KOPT-K1 (cell line): Measurements from ENCODE around the gene NARF.
A peak's percentile ranks its signal among the peaks of the same experiment; 100 is the strongest.
"Not testable (repeated sequence)": the region's sequence is repeated elsewhere in the genome, so short reads cannot be mapped to it uniquely, and the experiment has no call there.

Experiments
- H3K27ac ChIP-seq: fragments of 200-600 bp; sonication (generic); 2 replicates; pipeline ENCODE4 v1.5.1; 2016; ENCODE audit warnings: antibody characterized with exemption, mild to moderate bottlenecking, low read depth, low read length; ENCODE audit not compliant: poor library complexity, severe bottlenecking
- H3K36me3 ChIP-seq: fragments of 200-600 bp; sonication (generic); 2 replicates; pipeline ENCODE4 v1.5.1; 2017; ENCODE audit warnings: antibody characterized with exemption, mild to moderate bottlenecking, low read length, moderate library complexity; ENCODE audit not compliant: insufficient read depth
- H3K9me3 ChIP-seq: fragments of 200-600 bp; sonication (generic); 2 replicates; pipeline ENCODE4 v1.5.1; 2017; ENCODE audit warnings: antibody characterized with exemption, low read length, mild to moderate bottlenecking; ENCODE audit not compliant: insufficient read depth, poor library complexity, severe bottlenecking

Gene NARF

GRCh38 chr17:82449883-82450356 is 8.6 kb upstream of the NARF start:
- Histone ChIP-seq H3K9me3 (peaks cover 14% of the 10 kb centered on the region), H3K27ac (peak overlapping the region; percentile 96)

GRCh38 chr17:82450357-82451106 is 8.0 kb upstream of the NARF start, which contains the start of gene CYBC1:
CYBC1 (minus strand) TSS chr17:82450752; CDS start chr17:82449254, 1,498 bp downstream.
- peaks cover 22% of the 10 kb centered on the region for H3K36me3 ChIP-seq
- peak within 1 kb of the TSS; percentile 96 for H3K27ac ChIP-seq
- peaks cover 14% of the 10 kb centered on the region for H3K9me3 ChIP-seq

More at GRCh38 chr17:82449883-82450356, 8.6 kb upstream of the NARF start:
- peaks cover 28% of the 10 kb centered on the region for H3K36me3 ChIP-seq

- Histone ChIP-seq H3K36me3 (peaks cover 8% of the 10 kb centered on the region), H3K9me3 (peaks cover 14% of the 10 kb centered on the region), H3K27ac (no peak overlapping the region)
These were observed 6.4 kb upstream of the NARF start for GRCh38 chr17:82452162-82452561.

DNA sequence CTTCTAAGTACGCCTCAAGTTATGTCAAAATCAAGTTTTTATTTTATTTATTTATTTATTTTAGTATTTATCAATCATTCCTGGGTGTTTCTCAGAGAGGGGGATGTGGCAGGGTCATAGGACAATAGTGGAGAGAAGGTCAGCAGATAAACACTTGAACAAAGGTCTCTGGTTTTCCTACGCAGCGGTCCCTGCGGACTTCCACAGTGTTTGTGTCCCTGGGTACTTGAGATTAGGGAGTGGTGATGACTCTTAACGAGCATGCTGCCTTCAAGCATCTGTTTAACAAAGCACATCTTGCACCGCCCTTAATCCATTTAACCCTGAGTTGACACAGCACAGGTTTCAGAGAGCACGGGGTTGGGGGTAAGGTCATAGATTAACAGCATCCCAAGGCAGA is 5.4 kb upstream of the NARF start:
- H3K27ac ChIP-seq, H3K36me3 ChIP-seq: not testable (repeated sequence)
- H3K9me3 ChIP-seq = peaks cover 14% of the 10 kb centered on the region

DNA sequence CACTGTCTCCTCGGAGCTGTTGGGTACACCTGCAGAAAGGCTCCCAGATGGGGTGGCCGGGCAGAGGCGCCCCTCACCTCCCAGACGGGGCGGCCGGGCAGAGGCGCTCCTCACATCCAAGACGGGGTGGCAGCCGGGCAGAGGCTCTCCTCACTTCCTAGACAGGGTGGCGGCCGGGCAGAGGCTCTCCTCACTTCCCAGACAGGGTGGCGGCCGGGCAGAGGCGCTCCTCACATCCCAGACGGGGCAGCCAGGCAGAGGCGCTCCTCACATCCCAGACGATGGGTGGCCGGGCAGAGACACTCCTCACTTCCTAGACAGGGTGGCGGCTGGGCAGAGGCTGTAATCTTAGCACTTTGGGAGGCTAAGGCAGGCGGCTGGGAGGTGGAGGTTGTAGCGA is 4.8 kb upstream of the NARF start:
- H3K27ac ChIP-seq = not testable (repeated sequence)

GRCh38 chr17:82457073-82457928 is 1.2 kb upstream of the NARF start:
- peak overlapping the region; percentile 93 for H3K27ac ChIP-seq
- H3K9me3 ChIP-seq = peaks cover 14% of the 10 kb centered on the region
- H3K36me3 ChIP-seq = peaks cover 26% of the 10 kb centered on the region

More for the DNA sequence above, 4.8 kb upstream of the NARF start:
- peaks cover 14% of the 10 kb centered on the region for H3K9me3 ChIP-seq
- H3K36me3 ChIP-seq = not testable (repeated sequence)

DNA sequence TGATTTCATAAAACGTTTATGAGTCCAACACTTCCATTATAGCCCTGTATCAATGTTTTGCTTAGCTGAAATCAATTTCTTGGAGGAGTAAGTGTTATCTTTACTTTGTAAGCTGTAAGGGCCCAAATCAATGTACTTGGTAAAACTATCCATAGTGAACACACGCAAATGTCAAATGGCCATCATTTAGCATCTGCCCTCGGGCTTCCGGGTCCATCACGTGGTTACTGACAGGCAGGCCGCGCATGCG is 687 bp upstream of the NARF start:
- H3K27ac ChIP-seq = peak overlapping the region; percentile 93
- H3K9me3 ChIP-seq = peaks cover 14% of the 10 kb centered on the region
- peaks cover 32% of the 10 kb centered on the region for H3K36me3 ChIP-seq

- peaks cover 4% of the 10 kb centered on the region for H3K9me3 ChIP-seq
- H3K27ac ChIP-seq = peak overlapping the region; percentile 93
These were observed 414 bp downstream of the NARF start for GRCh38 chr17:82458885-82459424.

GRCh38 chr17:82459936-82460335 is 1.4 kb downstream of the NARF start:
- peaks cover 52% of the 10 kb centered on the region for H3K36me3 ChIP-seq
- not testable (repeated sequence) for H3K27ac ChIP-seq, H3K9me3 ChIP-seq

More at GRCh38 chr17:82458885-82459424, 414 bp downstream of the NARF start:
- peaks cover 43% of the 10 kb centered on the region for H3K36me3 ChIP-seq

DNA sequence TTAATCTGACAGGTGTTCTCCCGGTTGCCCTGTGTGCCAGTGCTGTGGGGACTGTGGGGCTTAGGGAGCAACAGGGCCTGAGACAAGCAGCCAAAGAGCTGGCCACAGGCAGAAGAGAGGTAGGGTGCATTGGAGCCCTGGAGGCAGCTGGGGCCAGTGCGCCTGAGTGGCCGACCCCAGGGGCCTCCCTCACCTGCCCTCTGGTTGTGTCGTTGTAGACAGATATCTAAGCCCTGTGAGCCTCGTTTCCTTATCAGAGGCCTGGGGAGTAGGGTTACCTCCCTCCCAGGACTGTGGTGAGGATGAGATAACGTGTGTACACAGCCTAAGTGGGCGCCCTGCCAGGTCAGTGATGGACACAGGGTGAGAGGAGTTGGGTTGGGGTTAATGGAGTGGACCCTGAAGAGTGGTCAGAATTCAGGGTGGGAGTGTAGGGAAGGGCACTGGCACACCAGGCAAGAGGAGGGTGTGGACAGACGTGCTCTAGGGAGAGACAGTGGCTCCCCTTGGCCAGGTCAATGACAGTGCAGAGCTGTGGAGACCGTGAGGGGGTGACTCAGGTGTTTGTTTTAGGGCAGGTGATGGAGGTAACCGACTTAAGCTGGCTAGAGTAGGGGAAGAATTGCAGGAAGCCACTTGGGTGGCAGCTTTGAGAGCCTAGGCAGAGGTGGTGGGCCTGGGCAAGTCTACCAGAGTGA is 3.4 kb downstream of the NARF start:
- Histone ChIP-seq H3K9me3 (no peaks in the 10 kb centered on the region), H3K36me3 (peaks cover 73% of the 10 kb centered on the region), H3K27ac (no peak overlapping the region)

DNA sequence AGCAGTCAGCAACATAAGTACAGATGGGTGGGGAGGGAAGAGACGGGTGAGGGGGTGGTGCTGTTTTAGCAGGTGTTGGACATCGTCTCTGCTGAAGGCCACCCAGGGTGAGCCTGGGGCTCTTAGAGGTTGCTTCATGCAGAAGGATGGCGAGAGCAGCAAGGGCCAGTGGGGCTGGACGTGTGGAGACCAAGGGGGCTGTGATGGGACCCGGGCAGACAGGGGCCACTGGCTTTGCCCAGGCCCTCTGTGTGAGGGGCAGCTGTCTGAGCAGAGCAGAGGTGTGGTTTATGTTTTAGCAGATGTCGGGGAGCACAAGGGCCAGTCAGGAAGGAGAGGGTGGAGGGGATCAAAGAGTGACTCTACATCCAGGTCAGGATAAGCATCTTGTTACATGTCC is 4.8 kb downstream of the NARF start:
- Histone ChIP-seq H3K9me3 (no peaks in the 10 kb centered on the region), H3K27ac (no peak overlapping the region), H3K36me3 (peaks cover 87% of the 10 kb centered on the region)

DNA sequence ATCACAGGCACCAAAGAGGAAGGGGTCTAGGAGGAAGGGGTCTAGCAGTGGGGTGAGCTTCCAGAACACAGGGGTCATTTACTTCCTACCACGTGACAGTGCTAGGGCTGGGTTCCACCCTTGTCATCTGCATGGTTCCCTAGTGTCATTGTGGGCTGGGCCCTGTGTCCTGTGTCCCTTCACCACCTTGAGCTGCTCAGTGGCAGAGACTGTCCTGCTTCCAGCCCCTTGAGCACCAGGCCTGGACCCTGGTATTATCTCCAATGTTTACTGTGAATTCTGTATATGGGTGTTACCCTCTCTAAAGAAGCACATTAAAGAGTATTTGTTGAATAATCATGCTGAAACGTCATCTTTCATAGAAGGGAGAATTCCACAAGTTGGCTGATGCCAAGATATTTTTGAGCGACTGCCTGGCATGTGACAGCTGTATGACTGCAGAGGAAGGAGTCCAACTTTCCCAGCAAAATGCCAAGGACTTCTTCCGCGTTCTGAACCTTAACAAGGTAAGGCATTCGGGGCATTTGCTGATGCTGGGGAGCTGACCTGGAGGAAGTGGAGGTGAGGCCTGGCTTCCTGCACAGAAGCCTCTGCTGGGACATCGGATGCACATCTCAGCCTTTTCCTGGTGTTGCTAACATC is 5.5 kb downstream of the NARF start:
- Histone ChIP-seq H3K9me3 (no peaks in the 10 kb centered on the region), H3K27ac (no peak overlapping the region), H3K36me3 (peaks cover 94% of the 10 kb centered on the region)

- Histone ChIP-seq H3K36me3 (peaks cover 99% of the 10 kb centered on the region), H3K27ac (no peak overlapping the region), H3K9me3 (no peaks in the 10 kb centered on the region)
These were observed 6.0 kb downstream of the NARF start for GRCh38 chr17:82464567-82464929.

- Histone ChIP-seq H3K36me3 (peaks cover 100% of the 10 kb centered on the region), H3K9me3 (no peaks in the 10 kb centered on the region), H3K27ac (no peak overlapping the region)
These were observed 6.6 kb downstream of the NARF start for GRCh38 chr17:82465023-82465603.
